MCF 10A (cell line): ENCODE measurements around the gene UGT1A3. TPM values are rescaled to one million over a fixed set of nuclear protein-coding genes. Genes with fewer than 3 reads are reported as not detected.

Experiments used
- BruUV-seq: library from RNA; stranded (reverse); fragments of 400-500 nt; replicated peaks from 2 replicates; lab custom pipeline; 2021; lab: Mats Ljungman, UMichigan
- CTCF ChIA-PET: fragments of 300-600 bp; sonication (Branson Sonifier 250); formaldehyde crosslinking; extraction: SDS; loops from one replicate; lab custom pipeline; 2021; ENCODE audit warnings: antibody characterized with exemption, inconsistent platforms; lab: Yijun Ruan, JAX
- POLR2A ChIA-PET: fragments of 300-600, 350-650 bp; sonication (Branson Sonifier 250); formaldehyde crosslinking; extraction: SDS; loops from one replicate; lab custom pipeline; 2020; ENCODE audit warnings: antibody characterized with exemption, inconsistent platforms; lab: Yijun Ruan, JAX
- DNase-seq: peaks from one replicate; pipeline ENCODE4 v3.0.0-alpha.2; 2018; ENCODE audit not compliant: unreplicated experiment
- H3K27ac Mint-ChIP-seq: one replicate; pipeline ENCODE4 v1.8.0; 2022; ENCODE audit warnings: mild to moderate bottlenecking, low read depth, mixed read lengths; ENCODE audit not compliant: unreplicated experiment
- H3K27me3 Mint-ChIP-seq: one replicate; pipeline ENCODE4 v1.8.0; 2022; ENCODE audit warnings: mixed read lengths; ENCODE audit not compliant: insufficient read depth, unreplicated experiment
- H3K36me3 Mint-ChIP-seq: one replicate; pipeline ENCODE4 v1.8.0; 2022; ENCODE audit warnings: mild to moderate bottlenecking, moderate library complexity, mixed read lengths; ENCODE audit not compliant: insufficient read depth, unreplicated experiment
- H3K4me1 Mint-ChIP-seq: one replicate; pipeline ENCODE4 v1.8.0; 2022; ENCODE audit warnings: mixed read lengths; ENCODE audit not compliant: insufficient read depth, unreplicated experiment
- H3K4me3 Mint-ChIP-seq: one replicate; pipeline ENCODE4 v1.8.0; 2022; ENCODE audit warnings: mild to moderate bottlenecking, moderate library complexity, mixed read lengths; ENCODE audit not compliant: unreplicated experiment
- H3K9me3 Mint-ChIP-seq: one replicate; pipeline ENCODE4 v1.8.0; 2022; ENCODE audit warnings: mixed read lengths; ENCODE audit not compliant: unreplicated experiment
- intact Hi-C: fragments of 100-400 bp; cut with micrococcal nuclease; formaldehyde crosslinking; loops from 2 replicates; pipeline ENCODE4 v1.14.1; 2022
- total RNA-seq: library from RNA; stranded (reverse); gene quantifications from 2 replicates; pipeline ENCODE4 v1.2.3, GENCODE V29; 2022
- TF ChIP-seq, protein P1 (sequence below): fragments of 200-600 bp; IDR thresholded peaks from one replicate; pipeline ENCODE4 v1.8.0; 2022; ENCODE audit warnings: antibody characterized with exemption, mild to moderate bottlenecking; ENCODE audit not compliant: unreplicated experiment

Gene UGT1A3
- total RNA-seq, 1 experiment from 2014 or later: not detected

DNA sequence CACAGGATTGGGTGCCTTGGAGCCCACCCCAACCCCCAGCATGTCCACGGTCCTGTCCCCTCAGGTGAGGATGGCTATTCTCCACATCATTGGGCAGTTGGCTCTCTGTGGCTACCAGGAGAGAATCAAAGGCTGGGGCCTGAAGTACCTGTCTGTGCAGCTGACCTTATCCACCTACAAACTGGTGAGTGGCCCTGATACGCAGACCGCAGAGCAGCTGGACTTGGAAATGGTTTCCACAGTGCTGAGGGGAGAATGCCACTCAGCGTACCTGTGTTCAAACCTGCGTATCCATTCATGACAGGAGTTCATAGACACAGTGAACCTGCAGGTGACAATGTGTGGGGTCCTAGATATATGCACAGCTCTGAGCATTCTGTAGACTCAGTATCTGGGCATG, 70.9 kb downstream of the UGT1A3 start:
- H3K4me3 Mint-ChIP-seq: no peak overlapping the region
- H3K27me3 Mint-ChIP-seq: peaks cover 10% of the 10 kb centered on the region
- POLR2A ChIA-PET: no interaction called here
- TF ChIP-seq, protein P1, sequence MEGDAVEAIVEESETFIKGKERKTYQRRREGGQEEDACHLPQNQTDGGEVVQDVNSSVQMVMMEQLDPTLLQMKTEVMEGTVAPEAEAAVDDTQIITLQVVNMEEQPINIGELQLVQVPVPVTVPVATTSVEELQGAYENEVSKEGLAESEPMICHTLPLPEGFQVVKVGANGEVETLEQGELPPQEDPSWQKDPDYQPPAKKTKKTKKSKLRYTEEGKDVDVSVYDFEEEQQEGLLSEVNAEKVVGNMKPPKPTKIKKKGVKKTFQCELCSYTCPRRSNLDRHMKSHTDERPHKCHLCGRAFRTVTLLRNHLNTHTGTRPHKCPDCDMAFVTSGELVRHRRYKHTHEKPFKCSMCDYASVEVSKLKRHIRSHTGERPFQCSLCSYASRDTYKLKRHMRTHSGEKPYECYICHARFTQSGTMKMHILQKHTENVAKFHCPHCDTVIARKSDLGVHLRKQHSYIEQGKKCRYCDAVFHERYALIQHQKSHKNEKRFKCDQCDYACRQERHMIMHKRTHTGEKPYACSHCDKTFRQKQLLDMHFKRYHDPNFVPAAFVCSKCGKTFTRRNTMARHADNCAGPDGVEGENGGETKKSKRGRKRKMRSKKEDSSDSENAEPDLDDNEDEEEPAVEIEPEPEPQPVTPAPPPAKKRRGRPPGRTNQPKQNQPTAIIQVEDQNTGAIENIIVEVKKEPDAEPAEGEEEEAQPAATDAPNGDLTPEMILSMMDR: no peak
- H3K4me1 Mint-ChIP-seq: peaks cover 13% of the 10 kb centered on the region
- DNase-seq: no peak
- no peak overlapping the region for H3K27ac Mint-ChIP-seq
- H3K9me3 Mint-ChIP-seq: no peaks in the 10 kb centered on the region
- intact Hi-C loops: no loop called here
- no TSS peak for BruUV-seq
- CTCF ChIA-PET: no interaction called here
- H3K36me3 Mint-ChIP-seq: no peaks in the 10 kb centered on the region

- no peak overlapping the region for H3K4me3 Mint-ChIP-seq
- intact Hi-C loops: no loop called here
- no peaks in the 10 kb centered on the region for H3K9me3 Mint-ChIP-seq
- TF ChIP-seq, protein P1: no peak
- POLR2A ChIA-PET: no interaction called here
- no TSS peak for BruUV-seq
- no peaks in the 10 kb centered on the region for H3K36me3 Mint-ChIP-seq
- CTCF ChIA-PET: no interaction called here
- peaks cover 13% of the 10 kb centered on the region for H3K4me1 Mint-ChIP-seq
- no peak overlapping the region for H3K27ac Mint-ChIP-seq
- no peak for DNase-seq
- peaks cover 10% of the 10 kb centered on the region for H3K27me3 Mint-ChIP-seq
Measured at GRCh38 chr2:233800208-233800607, 71.4 kb downstream of the UGT1A3 start.

- Mint-ChIP-seq H3K36me3 (no peaks in the 10 kb centered on the region), H3K4me3 (no peak overlapping the region), H3K27me3 (peaks cover 10% of the 10 kb centered on the region), H3K27ac (no peak overlapping the region), H3K4me1 (peaks cover 13% of the 10 kb centered on the region), H3K9me3 (no peaks in the 10 kb centered on the region)
- intact Hi-C loops: no loop called here
- no TSS peak for BruUV-seq
- ChIA-PET POLR2A (no interaction called here), CTCF (no interaction called here)
- TF ChIP-seq, protein P1: no peak
- DNase-seq: peak; percentile 43
Measured at GRCh38 chr2:233801357-233802131, 72.7 kb downstream of the UGT1A3 start.

- Mint-ChIP-seq H3K27me3 (peaks cover 10% of the 10 kb centered on the region), H3K27ac (no peak overlapping the region), H3K4me1 (peaks cover 13% of the 10 kb centered on the region), H3K36me3 (no peaks in the 10 kb centered on the region), H3K9me3 (no peaks in the 10 kb centered on the region), H3K4me3 (no peak overlapping the region)
- DNase-seq: no peak
- ChIA-PET POLR2A (no interaction called here), CTCF (no interaction called here)
- intact Hi-C loops: no loop called here
- TF ChIP-seq, protein P1: no peak
- BruUV-seq: no TSS peak
Measured at GRCh38 chr2:233802132-233802815, 73.4 kb downstream of the UGT1A3 start.
